Measurements from ENCODE around the gene NUTM1. TPM values are rescaled to one million over a fixed set of nuclear protein-coding genes. Genes with fewer than 3 reads are reported as not detected.

The NUTM1 gene
- total and polyA plus RNA-seq, 10 donors: 0.03 TPM; not detected in 9

GRCh38 chr15:34367101-34368081, 24.3 kb downstream of the NUTM1 start, which contains the start of gene LPCAT4:
TSS of gene LPCAT4 (minus strand) at chr15:34367196. CDS start at chr15:34367100, 96 bp downstream.
- no peaks in the 10 kb centered on the region for H3K9me3 ChIP-seq
- peak within 1 kb of the TSS; percentile 93 to 100 (median 98) for H3K27ac ChIP-seq
- peaks cover 6 to 50% (median 30%) of the 10 kb centered on the region in 6 donors for H3K4me1 ChIP-seq
- H3K27me3 ChIP-seq (replicated peaks in 1 of 7): no peaks in the 10 kb centered on the region
- peaks cover 0 to 19% (median 4%) of the 10 kb centered on the region in 6 donors for H3K36me3 ChIP-seq
- TF ChIP-seq POLR2A (IDR thresholded peaks at IDR 0.05) (peak in 2 of 3 donors; percentile 19 to 36), POLR2AphosphoS5 (IDR thresholded peaks at IDR 0.05) (peak; percentile 81 to 91 (median 88)), CTCF (IDR thresholded peaks at IDR 0.05 in 8 of 11, conservative IDR thresholded peaks at IDR 0.05 in 3 of 11) (peak; percentile 92 to 98 (median 97))
- intact Hi-C loops (cut with DNase I; ENCODE audit: low total_unique reads): loop anchor here (10.0 kb wide), 1 partner anchor 133 kb away; no protein-coding TSS in a partner anchor
- peak; percentile 99 for DNase-seq
- WGBS, 5 donors: 0 to 1% (median 0%) methylated on average over 12 to 80 of the region's 80 CpGs
- H3K4me3 ChIP-seq: peak within 1 kb of the TSS; percentile 58 to 99 (median 94)

GRCh38 chr15:34370129-34370528, 27.0 kb downstream of the NUTM1 start:
- Histone ChIP-seq H3K4me1 (peaks cover 6 to 39% (median 20%) of the 10 kb centered on the region in 6 donors), H3K27ac (peak overlapping the region in 1 of 8 donors; percentile 5), H3K36me3 (no peaks in the 10 kb centered on the region), H3K9me3 (no peaks in the 10 kb centered on the region), H3K27me3 (replicated peaks in 1 of 7) (no peaks in the 10 kb centered on the region), H3K4me3 (no peak overlapping the region)
- no peak for DNase-seq
- intact Hi-C loops (cut with DNase I; ENCODE audit: low total_unique reads): no loop called here
- TF ChIP-seq POLR2AphosphoS5 (IDR thresholded peaks at IDR 0.05): no peak
- no peak for TF ChIP-seq CTCF (IDR thresholded peaks at IDR 0.05 in 8 of 11, conservative IDR thresholded peaks at IDR 0.05 in 3 of 11)
- no peak for TF ChIP-seq POLR2A (IDR thresholded peaks at IDR 0.05)
- WGBS, 5 donors: 55 to 62% (median 60%) methylated on average over 2 of the region's 2 CpGs

GRCh38 chr15:34370643-34371042, 27.5 kb downstream of the NUTM1 start:
- 35 to 54% (median 39%) methylated on average over 2 of the region's 2 CpGs for WGBS, 5 donors
- no peak for TF ChIP-seq POLR2A (IDR thresholded peaks at IDR 0.05)
- no peak for TF ChIP-seq CTCF (IDR thresholded peaks at IDR 0.05 in 8 of 11, conservative IDR thresholded peaks at IDR 0.05 in 3 of 11)
- TF ChIP-seq POLR2AphosphoS5 (IDR thresholded peaks at IDR 0.05): no peak

GRCh38 chr15:34373951-34374350, 30.8 kb downstream of the NUTM1 start:
- Histone ChIP-seq H3K27ac (no peak overlapping the region), H3K9me3 (no peaks in the 10 kb centered on the region), H3K36me3 (no peaks in the 10 kb centered on the region), H3K27me3 (replicated peaks in 1 of 7) (no peaks in the 10 kb centered on the region), H3K4me3 (no peak overlapping the region), H3K4me1 (peaks cover 0 to 8% (median 0%) of the 10 kb centered on the region in 6 donors)
- TF ChIP-seq POLR2AphosphoS5 (IDR thresholded peaks at IDR 0.05) (no peak), CTCF (IDR thresholded peaks at IDR 0.05 in 8 of 11, conservative IDR thresholded peaks at IDR 0.05 in 3 of 11) (no peak), POLR2A (IDR thresholded peaks at IDR 0.05) (no peak)
- intact Hi-C loops (cut with DNase I; ENCODE audit: low total_unique reads): no loop called here
- WGBS, 5 donors: 66 to 96% (median 83%) methylated on average over 7 to 8 of the region's 8 CpGs
- DNase-seq: no peak

More at GRCh38 chr15:34370643-34371042, 27.5 kb downstream of the NUTM1 start:
- Histone ChIP-seq H3K4me3 (no peak overlapping the region), H3K36me3 (no peaks in the 10 kb centered on the region), H3K4me1 (peaks cover 3 to 34% (median 15%) of the 10 kb centered on the region in 6 donors), H3K9me3 (no peaks in the 10 kb centered on the region), H3K27me3 (replicated peaks in 1 of 7) (no peaks in the 10 kb centered on the region), H3K27ac (no peak overlapping the region)
- no peak for DNase-seq
- intact Hi-C loops (cut with DNase I; ENCODE audit: low total_unique reads): no loop called here

All from spleen (tissue), 11 donors.